COLO829 (cell line): ENCODE measurements around the gene MTUS2.
A peak's percentile ranks its signal among the peaks of the same experiment; 100 is the strongest.

Experiments
- DNase-seq: peaks from one replicate; pipeline ENCODE4 v3.0.0; 2012; ENCODE audit warnings: low spot score

MTUS2 gene

DNA sequence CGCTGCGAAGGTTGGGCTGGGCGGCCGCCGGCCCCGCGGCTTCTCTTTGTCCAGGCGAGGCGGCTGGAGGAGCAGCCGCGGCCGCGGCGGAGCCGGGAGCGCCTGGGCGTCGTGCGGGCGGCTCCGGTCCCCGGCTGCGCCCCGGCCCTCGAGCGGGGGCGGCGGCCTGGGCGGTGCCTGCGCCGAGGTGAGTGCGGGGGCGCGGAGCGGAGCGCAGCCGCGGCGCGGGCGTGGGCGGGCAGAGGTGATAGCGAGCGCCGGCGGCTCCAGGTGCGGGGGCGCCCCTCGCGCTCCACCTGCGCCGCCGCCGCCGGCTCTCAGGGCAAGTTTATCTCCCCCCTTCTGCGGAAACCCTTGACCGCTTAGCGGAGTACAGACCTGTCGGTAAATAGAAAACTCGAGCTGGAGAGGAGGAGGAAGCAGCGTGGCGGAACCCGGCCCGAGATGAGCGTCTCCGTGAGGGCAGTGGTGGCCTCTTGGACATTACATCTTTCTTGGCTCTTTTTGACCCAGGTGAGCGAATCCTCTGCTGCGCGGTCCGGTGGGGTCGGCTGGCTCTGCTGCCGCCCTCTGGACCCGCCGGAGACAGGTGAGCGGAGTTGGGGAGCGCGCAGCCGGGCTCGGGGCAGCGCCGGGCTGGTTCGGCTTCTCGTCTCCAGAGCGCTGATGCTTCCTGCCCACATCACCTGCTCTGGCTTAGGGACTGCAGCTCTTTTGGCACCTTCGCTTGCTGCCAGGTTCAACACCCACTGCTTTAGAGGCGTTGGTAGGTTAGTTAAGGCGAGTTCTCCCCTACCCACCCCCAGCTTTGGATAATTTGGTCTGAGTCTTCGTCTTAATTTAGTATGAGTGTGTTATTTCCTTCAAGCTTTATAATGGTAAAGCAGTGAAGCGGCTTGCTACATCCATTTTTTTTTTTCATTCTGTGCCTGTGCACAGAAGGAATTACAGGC lies at the start of gene MTUS2:
Gene MTUS2, plus strand, starts transcription at position 241 of the 953 bp plus-strand sequence.
- no peak for DNase-seq

DNA sequence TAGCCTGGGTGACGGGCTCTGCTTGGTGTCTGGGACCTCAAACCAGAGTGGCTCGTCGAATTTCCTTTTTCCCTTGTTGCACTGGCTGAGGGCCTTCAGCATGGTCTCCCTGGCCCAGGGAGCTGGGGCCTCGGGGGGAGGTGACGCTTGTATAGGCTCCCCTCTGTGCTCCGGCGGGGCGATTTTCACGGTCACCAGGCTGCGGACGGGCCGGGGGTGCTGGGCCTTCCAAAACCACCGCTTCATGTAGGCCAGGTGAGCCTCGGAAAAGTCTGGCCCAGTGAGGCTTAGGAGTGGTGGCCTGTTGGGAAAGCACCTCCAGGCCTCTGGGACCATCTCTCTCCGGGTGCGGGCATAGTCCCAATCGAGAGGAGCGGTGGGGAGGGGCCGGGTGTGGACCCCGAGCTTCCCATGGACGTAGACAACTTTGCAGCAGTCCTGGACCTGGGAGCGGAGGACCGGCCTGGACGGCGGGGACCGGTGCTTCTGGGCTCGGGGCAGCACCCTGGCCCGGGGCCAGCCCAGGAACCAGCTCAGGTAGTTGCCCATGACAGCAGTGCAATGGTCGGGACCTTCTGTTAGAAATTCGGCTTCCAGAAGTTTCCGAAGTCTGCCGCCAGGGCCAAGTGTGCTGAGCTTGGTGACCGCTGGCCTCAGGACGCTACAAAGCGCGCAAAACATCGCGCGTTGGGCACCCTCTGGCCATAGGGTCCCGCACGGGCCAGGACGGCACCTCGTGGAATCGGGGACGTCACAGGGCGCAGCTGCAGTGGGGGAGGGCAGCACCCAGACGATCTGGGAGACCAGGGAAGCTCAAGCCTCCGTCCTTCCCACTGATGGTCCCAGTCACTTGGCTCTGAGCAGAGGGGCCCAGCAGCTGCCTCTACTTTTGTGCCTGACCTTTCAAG lies 41.6 kb upstream of the MTUS2 start:
- no peak for DNase-seq

DNA sequence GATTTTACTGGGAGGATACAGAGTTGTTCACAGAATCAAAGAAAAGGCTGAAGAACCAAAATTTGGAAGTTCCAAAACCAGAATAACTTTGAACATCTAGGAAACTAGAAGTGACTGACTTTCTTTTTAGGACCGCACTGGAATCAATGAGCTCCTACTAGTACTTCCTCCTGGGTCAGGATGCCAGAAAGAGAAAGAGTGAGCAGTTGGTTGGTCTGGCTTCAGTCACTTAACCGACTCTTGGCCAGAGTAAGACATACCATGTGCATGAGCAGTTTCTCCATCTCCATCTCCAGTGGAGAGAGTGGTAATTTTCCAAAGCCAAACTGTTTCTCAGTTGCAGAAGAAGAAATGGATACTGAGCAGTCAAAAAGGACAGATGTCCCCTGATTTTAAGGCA lies 27.1 kb upstream of the MTUS2 start:
- DNase-seq, result no peak

DNA sequence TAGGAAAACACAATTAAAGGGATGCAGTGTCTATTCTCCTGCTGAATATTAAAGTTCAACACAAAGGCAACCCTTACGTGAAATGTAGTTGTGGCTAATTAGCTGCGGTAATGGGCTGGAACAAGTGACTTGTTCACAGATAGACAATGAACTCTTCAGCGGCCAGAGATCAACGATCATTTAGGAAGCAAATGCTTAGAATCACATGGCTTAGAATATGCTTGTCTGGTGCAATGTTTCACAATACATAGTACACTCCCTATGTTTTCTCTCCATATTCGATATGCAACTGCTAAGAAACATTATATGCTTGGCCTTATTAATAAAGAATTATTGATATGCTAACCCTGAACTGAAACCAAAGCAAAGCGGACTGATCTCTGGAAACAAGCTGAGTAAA lies 25.7 kb upstream of the MTUS2 start:
- DNase-seq, result peak; percentile 15

DNA sequence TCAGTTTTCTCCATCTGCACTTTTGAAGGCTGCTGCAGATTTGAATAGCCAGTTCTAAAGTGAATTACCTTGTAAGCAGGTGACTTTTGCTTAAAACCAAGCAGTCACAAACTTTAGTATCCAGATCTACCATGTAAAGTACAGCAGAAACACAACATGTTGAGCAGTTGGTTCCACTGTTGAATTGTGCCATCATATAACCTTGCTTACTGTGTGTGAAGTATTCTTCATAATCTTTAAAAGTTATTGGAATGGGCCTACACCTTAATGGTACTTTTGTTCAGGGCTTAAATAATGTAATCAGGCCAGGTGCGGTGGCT lies 23.2 kb upstream of the MTUS2 start:
- no peak for DNase-seq

DNA sequence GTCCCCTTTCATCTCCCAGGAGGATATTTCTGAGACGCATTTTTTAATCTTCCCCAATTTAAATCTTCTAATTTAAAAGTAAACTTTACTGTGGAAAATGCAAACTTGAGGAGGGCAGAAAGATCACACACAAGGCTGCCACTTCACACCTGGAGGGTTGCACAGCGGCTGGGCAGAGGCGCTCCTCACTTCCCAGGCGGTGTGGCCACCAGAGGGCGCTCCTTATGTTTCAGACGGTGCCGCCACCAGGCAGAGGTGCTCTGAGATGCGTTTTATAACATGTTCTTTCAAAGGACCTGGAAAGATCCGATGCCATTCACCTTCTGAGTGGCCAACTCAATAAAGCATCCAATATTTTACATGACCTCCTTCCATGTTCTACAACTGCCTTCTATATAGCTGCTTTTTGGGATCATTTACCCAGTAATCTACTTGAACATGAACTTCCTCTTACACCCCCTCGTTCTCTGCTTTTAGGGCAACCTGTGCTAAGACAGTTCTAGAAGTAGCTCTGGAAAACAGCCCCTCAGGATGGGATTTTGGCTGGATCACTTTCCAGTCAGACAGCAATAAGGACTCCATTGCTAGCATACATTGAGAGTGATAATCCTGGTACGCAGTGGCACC lies 14.8 kb upstream of the MTUS2 start:
- no peak for DNase-seq

DNA sequence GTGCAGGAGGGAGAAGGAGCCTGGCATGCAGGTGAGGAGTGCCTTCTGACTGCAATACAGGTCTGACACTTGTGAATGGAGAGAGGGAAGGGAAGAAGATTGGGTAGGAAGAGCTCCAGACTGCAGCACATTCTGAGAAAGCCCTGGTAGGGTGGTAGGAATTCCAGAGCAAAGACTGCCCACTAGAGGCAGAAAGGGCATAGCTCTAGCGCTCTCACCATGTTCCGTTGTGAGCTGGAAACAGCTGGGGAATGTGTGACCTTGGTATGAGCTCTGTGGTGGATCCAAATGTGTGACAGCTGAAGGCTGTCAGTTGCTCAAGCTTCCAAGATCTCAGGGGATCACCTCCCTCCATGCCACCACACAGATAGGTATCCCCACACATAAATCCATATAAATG lies 2.9 kb upstream of the MTUS2 start:
- no peak for DNase-seq

DNA sequence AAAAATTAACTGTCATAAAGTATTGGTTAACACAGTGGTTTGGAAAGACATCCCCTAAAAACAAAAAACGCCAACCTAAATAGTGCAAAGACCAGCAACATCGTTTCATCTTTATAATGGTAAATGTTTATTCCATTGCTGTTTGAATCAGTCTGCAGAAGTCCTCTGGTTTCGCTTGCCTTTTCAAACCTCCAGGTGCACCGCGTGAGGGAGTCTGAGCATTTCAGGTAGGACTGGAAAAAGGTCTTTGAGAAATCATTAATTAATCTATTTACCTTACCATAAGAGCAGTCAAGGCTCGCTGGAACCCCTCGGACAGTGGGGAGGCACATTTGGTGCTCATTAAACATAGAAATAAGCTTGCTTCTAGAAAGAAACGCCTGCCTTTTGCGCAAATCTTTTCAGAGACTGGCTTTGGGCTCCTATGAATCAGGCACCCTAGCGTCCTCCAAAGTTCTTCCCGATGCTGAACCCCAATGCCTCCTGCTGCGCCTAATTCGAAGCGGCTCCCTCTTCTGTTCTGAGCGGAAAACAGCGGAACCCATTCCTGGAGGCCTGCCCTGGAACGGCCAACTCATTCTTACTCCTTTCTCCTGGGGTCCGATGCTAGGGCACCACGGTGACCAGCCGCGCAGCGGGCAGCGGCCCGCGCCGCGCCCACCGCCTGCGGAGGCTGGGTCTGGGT lies 951 bp upstream of the MTUS2 start:
- no peak for DNase-seq

DNA sequence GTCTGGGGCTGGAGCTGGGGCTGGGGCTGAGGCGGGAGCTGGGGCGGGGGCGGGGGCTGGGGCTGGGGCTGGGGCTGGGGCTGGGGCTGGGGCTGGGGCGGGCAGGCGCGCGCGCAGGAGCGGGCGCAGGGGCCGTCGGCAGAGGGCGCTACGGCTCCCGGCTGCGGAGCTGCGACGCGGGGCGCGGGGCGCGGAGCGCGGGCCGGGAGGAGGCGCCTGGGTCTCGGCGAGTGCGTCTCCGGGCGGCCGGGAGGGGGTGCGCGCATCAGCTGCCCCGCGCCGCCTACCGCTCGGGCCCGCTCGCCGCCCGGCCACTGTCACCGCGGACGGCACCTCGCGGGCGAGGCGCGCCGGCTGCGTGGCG lies 422 bp upstream of the MTUS2 start:
- DNase-seq, result no peak

DNA sequence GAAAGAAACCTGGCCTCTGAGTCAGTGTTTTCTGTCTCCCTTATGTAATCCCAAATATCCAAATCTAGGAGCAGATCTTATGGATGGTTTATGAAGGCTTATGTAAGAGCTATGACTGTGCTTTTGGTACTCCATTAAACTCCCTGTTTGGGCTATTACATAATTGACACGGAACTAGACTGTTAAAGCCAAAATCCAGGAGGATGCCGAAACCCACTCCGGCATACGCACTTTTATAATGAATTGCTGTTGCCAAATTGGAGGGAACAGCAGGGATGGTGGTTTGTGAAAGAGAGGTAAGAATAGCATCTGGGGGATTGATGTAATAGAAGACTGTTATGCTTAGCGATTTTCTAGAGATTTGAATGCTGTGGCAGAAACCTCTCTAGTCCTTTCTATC lies 2.0 kb downstream of the MTUS2 start:
- DNase-seq, result no peak

DNA sequence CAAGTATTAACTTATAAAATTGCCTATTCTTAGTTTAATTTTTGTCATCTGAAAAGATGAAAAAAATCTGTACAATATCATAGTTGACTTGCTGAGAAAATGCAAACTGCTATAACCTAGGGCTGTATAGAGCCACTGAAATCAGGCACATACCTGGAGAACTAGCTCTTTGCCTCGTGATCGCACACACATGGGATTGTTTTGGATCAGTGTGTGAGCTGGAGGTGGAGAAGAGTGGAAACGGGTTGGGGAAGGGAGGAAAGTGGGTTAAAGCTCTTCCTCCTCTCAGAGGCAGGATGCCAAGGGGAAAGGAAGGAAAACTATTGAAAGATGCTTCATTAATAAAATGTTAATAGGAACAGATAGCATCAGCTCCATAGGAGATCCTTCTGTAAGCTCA lies 2.7 kb downstream of the MTUS2 start:
- no peak for DNase-seq

DNA sequence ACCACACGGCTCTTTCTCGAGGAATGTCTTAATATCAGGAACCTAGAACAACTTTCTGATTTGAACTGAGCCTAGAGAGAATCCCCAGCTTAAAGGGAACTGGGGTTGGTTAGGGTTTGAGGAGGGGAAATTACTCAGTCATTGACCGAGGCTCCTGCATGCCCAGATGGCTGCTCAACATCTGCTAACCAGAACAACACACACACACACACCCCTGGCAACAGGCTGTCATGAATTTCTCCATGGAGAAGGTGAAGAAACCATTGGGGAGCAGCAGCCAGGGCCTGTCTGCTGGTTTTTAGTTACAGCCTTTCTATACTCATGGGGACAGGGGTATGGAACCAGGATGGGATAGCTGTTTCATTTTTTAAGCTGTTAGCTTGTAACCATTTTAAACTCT lies 5.2 kb downstream of the MTUS2 start:
- no peak for DNase-seq

DNA sequence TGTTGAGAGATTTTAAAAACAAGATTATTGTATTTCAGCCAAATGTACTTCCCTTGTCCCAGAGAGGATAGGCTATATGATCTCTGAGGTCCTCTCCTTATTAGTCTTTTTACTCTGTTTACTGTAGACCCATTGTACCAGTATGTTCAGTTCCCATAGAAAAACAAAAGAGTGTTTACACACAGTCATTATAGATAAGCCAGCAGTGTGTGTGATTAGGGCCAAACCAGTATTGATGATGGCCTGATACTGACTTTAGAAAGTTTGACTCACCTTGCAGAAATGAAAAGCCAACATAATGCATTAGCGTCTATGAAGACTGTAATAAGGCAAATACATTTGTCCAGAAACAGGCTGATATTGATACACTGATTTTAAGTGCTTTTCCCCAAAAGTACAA lies 6.2 kb downstream of the MTUS2 start:
- no peak for DNase-seq

DNA sequence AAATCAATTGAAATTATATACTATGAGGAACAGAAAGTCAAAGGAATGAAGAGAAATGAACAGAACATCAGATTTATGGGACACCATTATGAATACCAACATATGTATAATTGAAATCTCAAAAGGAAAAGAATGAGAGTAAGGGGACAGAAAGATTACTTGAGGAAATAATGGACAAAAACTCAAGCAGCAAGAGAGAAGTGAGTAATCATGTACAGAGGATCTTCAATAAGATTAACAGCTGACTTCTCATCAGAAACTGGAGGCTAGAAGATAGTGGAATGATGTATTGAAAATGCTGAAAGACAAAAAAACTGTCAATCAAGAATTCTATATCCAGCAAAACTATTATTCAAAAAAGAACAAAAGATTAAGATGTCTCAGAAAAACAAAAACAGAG lies 10.4 kb downstream of the MTUS2 start:
- DNase-seq, result no peak

DNA sequence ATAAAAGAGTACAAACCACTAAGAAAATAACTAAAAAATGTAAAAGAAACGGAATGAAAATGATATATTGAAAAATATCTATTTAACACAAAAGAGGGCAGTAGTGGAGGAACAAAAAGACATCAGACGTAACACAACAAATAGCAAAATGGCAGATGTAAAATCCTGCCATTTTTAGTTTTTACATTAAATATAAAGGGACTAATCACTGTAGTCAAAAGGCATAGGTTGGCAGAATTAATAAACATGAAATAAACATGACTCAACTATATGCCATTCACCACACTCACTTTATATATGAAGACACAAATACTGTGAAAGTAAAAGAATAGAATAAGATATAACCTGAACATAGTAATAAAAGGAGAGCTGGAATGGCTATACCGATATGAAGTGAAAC lies 11.0 kb downstream of the MTUS2 start:
- no peak for DNase-seq

DNA sequence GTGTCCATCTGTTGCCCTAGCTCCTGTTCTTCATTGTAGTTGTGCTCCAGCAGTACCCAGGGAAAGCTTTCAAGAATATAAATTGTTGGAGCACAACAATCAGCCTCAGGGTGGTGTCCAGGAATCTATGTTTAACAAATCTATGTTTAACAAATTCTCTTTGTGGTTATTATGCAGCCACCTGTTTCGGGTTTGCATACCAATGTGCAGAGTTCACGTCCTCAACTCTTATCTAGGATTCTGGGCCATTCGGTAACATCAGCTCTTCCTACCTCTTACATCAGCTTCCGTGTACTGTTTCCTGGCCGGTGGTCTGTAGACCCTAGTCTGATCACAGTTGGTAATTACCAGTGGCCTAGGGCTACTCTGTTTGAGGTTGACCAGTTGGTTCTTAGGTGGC lies 17.0 kb downstream of the MTUS2 start:
- no peak for DNase-seq

DNA sequence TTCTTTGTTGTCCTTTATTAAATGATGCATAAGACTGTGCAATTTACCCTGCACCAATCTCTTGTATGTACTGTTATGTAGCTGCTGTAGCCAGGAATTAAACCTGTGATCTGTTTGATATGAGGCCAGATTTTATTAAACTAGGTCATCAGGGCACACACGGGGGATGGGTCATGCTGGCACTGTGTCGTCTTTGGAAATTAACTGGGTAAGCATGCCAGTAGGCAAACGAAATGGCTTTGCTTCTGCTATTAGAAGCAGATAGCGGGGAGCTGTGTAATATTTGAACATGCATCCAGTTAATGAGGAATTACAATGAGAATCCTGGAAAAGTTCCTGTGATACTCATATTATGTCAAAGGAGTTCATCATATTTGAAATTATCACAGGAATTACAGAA lies 23.5 kb downstream of the MTUS2 start:
- DNase-seq, result no peak

DNA sequence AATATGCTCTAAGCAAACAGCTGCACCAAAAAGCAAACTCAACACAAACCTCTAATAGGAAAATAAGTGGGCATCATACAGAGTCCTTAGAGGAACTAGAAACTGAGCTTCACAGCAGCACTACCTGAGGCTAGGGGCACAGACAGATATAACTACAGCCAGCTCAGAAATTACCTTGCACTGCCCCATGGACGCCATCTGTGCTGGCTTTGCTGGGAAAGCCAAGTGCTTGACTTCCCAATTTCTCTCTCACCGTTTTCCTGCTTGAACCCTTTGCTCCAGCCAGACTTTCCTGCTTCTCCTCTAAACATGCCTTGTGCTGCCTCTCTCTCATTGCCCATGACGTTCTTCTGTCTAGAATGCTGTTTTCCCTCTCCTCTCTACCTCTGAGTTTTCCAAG lies 29.3 kb downstream of the MTUS2 start:
- no peak for DNase-seq

DNA sequence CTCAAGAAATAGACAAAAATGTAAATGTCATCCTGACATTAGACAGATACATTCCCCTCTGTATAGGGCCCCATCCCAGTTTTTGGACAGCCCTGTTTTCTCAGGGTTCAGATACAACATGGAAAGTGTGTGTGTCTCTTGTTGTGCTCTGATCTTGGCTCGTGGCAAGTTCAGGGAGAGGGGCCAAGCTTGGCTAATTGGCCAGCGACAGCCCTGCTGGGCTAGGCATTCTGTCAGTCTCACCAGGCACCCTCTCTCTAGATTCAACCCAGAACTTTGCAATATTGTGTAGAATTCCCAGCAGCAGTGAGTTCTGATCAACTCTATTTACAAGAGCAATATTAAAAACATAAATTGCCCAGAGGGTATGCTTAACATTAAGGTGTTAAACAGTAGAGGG lies 30.1 kb downstream of the MTUS2 start:
- DNase-seq, result no peak

DNA sequence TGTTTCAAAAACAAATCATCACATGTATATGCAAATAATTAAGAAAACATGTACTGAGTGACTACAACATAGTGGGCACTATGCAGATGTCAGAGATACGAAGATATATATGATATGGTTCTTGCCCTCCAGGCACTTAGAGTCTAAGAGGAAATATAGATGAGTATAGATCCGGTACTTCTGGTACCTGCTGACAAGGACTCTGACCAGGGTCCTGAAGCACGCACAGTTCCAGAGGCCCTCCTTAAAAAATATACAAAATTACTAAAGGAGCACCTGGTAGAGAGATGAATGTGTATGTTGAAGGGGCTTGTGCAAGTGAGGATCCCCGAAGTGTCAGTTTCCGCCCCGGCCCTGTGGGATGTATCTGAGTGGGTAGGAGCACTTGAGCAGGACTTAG lies 31.3 kb downstream of the MTUS2 start:
- no peak for DNase-seq

DNA sequence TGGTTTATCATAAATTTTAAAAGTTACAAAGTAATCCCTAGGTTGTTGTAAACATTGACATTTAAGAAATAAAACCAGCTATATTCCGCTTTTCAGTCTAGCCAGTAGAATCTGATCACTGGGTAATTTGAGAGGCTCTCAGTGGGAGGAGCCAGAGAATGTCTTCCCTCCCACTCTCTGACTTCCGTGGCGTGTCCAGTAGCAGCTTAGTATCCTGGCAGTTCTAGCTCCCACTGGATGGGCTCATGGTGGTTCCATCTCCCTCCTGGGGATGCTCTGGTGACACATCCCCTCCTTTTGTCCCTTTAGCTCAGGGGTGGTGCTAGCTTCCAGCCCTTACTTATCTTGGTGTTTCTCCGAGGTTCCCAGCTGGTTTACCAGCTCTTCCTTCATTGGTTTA lies 34.5 kb downstream of the MTUS2 start:
- no peak for DNase-seq

DNA sequence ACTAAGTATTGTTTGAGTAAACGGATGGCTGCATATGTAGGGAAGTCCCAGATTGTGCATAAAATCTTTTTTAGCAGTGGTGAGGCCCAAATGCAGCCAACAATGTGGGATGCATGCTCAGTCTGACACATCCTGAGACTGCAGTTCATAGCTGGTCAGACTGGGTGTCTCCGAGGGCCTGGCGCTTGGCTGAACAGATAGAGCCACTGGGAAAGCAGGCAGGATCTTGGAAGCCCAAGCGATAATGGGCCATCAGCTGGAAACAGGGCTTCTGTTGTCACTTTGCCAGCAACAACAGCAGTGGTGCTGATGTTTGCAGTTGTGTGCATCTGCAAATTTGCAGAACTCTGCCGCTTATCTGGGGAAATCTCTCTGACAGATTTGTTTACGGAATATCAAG lies 36.1 kb downstream of the MTUS2 start:
- DNase-seq, result no peak
